ENCODE measurements around the gene SDK1.

SDK1 gene, protein sequence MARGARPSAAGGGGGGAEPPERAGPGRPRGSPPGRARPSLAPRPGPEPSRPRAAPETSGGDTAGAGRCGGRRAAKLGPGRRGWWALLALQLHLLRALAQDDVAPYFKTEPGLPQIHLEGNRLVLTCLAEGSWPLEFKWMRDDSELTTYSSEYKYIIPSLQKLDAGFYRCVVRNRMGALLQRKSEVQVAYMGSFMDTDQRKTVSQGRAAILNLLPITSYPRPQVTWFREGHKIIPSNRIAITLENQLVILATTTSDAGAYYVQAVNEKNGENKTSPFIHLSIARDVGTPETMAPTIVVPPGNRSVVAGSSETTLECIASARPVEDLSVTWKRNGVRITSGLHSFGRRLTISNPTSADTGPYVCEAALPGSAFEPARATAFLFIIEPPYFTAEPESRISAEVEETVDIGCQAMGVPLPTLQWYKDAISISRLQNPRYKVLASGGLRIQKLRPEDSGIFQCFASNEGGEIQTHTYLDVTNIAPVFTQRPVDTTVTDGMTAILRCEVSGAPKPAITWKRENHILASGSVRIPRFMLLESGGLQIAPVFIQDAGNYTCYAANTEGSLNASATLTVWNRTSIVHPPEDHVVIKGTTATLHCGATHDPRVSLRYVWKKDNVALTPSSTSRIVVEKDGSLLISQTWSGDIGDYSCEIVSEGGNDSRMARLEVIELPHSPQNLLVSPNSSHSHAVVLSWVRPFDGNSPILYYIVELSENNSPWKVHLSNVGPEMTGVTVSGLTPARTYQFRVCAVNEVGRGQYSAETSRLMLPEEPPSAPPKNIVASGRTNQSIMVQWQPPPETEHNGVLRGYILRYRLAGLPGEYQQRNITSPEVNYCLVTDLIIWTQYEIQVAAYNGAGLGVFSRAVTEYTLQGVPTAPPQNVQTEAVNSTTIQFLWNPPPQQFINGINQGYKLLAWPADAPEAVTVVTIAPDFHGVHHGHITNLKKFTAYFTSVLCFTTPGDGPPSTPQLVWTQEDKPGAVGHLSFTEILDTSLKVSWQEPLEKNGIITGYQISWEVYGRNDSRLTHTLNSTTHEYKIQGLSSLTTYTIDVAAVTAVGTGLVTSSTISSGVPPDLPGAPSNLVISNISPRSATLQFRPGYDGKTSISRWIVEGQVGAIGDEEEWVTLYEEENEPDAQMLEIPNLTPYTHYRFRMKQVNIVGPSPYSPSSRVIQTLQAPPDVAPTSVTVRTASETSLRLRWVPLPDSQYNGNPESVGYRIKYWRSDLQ (N-terminal part only)

GRCh38 chr7:3300651-3301448 is at the start of gene SDK1:
Gene SDK1, plus strand, starts transcription at chr7:3301252. Its CDS starts 335 bp downstream, at chr7:3301587.
- Histone ChIP-seq H3K27ac (peak within 1 kb of the TSS in 7 of 21 experiments; percentile 18 to 81 (median 55)), H3K4me3 (peak within 1 kb of the TSS; percentile 26 to 54 (median 37))

- Histone ChIP-seq H3K4me3 (no peak overlapping the region), H3K27ac (no peak overlapping the region)
These were observed 46.3 kb upstream of the SDK1 start for GRCh38 chr7:3254718-3255117.

DNA sequence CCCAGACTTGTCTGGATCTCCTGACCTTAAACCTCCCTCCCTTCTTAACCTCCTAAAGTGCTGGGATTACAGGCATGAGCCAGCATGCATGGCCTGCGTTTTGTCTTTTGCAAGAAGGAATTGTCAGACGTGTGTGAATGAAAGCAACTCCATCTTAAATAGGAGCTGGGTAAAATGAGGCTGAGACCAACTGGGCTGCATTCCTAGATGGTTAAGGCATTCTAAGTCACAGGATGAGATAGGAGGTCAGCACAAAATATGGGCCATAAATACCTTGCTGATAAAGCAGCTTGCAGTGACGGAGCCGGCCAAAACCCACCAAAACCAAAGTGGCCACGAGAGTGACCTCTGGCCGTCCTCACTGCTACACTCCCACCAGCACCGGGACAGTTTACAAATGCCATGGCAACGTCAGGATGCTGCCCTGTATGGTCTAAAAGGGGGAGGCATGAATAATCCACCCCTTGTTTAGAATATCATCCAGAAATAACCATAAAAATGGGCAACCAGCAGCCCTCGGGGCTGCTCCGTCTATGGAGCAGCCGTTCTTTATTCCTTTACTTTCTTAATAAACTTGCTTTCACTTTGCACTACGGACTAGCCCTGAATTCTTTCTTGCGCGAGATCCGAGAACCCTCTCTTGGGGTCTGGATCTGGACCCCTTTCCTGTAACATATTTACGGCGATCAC is 41.2 kb upstream of the SDK1 start:
- peak overlapping the region; percentile 18 to 40 (median 23) for H3K4me3 ChIP-seq
- peak overlapping the region in 4 of 21 experiments; percentile 25 to 62 (median 56) for H3K27ac ChIP-seq

DNA sequence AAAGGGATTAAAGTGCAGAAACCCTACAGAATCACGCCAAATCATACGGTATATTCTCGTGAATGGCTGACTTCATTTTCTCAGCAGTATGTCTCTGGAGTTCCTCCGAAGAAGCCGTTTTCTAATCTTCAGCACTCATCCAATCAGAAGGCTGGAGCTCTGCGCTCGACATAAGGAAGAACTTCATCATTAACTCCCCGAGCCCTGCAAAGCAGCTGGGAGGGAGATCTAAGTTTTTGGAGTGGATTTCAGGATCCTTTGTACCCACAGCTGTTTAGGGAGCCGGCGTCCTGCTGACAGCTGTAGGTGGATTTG is 40.7 kb upstream of the SDK1 start:
- Histone ChIP-seq H3K27ac (peak overlapping the region in 4 of 21 experiments; percentile 25 to 62 (median 56)), H3K4me3 (peak overlapping the region; percentile 18 to 40 (median 23))

GRCh38 chr7:3264693-3265339 is 36.2 kb upstream of the SDK1 start:
- Histone ChIP-seq H3K4me3 (no peak overlapping the region), H3K27ac (no peak overlapping the region)

DNA sequence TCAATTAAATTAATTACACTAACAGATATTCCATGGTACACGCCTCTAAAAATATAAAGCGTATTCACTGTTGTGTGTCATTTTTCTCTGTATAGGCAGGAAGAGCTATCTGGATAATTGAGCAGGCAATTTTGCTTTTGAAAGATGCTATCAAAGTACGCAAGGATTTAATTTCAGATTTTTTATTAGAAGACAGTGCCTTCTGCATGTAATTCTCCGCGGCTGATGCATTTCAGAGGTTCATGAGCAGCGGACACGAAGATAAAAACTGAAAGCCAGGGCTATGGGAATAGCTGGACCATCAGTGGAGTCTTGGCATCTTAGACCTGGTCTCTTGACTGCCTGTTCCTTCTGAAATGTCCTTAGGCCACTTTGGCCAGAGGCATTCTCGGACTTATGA is 35.7 kb upstream of the SDK1 start:
- no peak overlapping the region for H3K4me3 ChIP-seq
- H3K27ac ChIP-seq, result no peak overlapping the region

DNA sequence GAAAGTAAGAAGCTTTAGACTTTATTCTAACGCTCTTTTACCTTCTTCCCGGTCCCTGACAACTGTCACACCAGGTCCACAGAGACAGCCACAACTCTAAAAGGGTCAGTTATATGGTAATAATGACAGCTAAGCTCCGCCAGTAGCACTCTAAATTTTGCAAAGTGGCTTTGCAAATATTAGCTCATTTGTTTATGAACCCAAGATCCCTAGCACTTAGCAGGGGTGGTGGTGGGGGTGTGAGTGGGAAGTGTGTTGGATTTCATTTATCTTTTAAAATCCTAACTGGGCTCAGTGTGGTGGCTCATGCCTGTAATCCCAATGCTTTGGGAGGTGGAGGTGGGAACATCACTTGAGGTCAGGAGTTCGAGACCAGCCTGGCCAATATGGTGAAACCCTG is 34.8 kb upstream of the SDK1 start:
- H3K4me3 ChIP-seq, result no peak overlapping the region
- H3K27ac ChIP-seq, result no peak overlapping the region

DNA sequence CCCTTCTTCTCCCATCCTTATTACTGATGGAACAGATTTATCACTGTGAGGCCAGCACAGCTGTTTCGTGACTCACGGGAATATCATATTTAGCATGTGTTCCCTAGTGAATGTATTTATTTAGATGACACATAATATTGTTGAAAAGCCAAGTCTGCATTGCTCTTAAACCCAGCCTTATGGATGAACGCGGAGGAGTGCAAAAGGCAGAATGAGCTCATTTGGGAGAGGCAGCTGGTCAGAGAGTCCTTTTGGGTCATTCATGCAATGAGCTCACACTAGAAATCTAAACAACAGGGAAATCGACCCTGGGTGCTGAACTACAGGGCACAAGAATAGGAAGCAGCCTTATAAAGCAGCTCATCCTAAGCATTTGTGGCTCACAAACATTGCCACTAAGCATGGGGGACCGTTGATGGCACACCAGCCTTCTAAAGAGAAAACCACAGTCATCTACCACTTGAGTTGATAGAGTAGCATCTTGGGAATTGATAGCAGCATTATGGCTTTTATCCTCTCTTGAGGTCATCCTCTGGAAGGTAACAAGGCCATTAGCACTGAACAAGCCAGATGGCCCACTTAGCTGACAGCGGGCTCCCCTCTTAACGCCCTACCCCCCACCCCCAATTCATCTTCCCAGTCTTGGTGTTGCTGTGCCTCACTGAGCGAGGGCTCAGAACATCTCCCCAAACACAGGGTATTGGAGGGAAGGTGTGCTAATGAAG is 32.9 kb upstream of the SDK1 start:
- Histone ChIP-seq H3K27ac (no peak overlapping the region), H3K4me3 (no peak overlapping the region)

- H3K4me3 ChIP-seq, result no peak overlapping the region
- no peak overlapping the region for H3K27ac ChIP-seq
These were observed 30.7 kb upstream of the SDK1 start for GRCh38 chr7:3270362-3270761.

DNA sequence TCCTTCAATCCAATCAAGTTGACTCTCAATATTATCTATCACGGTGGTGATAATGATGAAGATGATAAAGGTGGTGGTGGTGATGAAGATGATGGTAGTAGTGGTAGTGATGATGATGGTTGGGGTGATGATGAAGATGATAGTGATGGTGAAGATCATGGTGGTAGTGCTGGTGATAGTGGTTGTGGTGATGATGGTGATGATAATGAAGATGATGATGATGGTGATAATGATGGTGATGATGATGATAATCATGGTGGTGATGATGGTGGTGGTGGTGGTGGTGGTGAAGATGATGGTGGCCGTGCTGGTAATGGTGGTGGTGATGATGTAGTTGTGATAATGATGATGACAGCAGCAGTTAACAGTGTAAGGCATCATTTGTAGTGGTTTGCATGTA is 29.8 kb upstream of the SDK1 start:
- no peak overlapping the region for H3K27ac ChIP-seq
- no peak overlapping the region for H3K4me3 ChIP-seq

DNA sequence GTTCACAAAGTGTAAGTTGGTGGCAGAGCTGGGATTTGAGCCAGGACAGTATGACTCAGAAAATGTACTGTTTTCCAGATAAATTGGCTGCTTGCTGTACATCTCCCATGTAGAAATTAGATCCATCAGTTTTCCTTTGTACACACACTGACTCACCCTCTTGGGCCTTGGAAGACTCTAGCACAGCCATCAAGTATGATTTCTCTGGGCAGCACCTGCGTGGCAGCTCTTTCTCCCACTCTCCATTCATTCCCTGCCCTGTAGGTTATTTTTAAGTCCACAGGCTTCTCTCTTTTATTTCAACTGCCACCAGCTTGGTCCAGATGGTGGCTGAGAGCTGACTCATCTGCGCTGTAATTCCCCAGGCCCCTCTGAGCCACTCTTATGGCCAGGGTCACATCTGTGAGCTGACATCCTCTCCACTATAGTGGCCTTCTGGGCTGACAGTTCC is 28.3 kb upstream of the SDK1 start:
- Histone ChIP-seq H3K4me3 (no peak overlapping the region), H3K27ac (no peak overlapping the region)

GRCh38 chr7:3274131-3274530 is 26.9 kb upstream of the SDK1 start:
- H3K4me3 ChIP-seq, result no peak overlapping the region
- no peak overlapping the region for H3K27ac ChIP-seq

DNA sequence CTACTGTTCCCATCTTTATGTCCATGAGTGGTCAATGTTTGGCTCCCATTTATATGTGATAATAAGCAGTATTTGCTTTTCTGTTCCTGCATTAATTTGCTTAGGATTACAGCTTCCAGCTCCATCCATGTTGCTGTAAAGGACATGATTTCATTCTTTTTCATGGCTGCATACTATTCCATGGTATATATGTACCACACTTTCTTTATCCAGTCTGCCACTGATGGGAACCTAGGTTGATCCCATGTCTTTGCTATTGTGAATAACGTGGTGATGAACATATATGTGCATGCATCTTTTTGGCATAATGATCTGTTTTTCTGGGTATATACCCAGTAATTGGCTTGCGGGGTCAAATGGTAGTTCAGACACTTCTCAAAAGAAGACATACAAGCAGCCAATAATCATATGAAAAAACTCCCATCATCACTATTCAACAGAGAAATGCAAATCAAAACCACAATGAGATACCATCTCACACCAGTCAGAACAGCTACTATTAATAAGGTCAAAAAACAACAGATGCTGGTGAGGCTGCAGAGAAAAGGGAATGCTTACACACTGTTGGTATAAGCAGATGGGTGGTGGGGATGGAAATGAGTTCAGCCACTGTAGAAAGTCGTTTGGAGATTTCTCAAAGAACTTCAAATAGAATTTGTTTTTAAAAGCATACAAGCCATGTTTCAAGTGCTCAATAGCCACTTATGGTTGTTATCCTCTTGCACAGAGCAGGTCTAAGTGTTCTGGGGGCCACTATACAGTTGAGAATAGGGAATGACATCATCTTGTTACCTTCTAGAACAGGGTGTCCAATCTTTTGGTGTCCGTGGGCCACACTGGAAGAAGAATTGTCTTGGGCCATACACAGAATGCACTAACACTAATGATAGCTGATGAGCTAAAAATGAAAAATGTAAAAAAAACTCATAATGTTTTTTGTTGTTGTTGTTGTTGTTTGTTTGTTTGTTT is 23.2 kb upstream of the SDK1 start:
- H3K27ac ChIP-seq, result no peak overlapping the region
- H3K4me3 ChIP-seq, result no peak overlapping the region

DNA sequence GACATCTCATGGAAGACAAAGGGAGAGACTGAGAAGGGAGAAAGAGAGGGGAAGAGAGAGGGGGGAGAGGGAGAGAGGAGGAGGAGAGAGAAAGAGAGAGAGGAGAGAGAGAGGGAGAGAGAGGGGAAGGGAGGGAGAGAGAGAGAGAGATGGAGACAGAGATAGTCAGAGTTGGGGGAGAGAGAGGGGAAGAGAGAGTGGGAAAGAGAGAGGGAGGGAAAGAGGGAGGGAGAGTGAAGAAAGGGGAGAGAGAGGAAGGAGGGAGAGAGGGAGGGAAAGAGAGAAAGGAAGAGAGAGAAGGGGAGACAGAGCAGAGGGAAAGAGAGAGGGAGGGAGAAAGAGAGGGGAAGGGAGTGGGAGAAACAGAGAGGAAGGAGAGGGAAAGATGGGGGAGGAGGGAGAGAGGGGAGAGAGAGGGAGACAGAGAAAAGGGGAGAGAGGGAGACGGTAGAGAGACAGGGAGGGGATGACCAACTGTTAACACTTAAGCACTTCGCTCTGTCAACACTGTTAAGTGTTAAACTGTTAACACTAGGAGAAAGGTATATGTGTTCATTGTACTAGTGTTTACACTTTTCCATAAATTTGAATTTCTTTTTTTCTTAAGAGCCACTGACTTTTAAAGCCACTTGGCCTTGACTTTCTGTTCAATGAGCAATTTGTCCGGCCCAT is 21.8 kb upstream of the SDK1 start:
- no peak overlapping the region for H3K27ac ChIP-seq
- no peak overlapping the region for H3K4me3 ChIP-seq

GRCh38 chr7:3280445-3280844 is 20.6 kb upstream of the SDK1 start:
- Histone ChIP-seq H3K4me3 (no peak overlapping the region), H3K27ac (no peak overlapping the region)
